K562 (cell line): ENCODE results near the gene FARSA. TPM values are rescaled to one million over a fixed set of nuclear protein-coding genes. Genes with fewer than 3 reads are reported as not detected.

Experiments
- BRD4 ChIP-seq: fragments of 200-600 bp; sonication (generic); IDR thresholded peaks from 2 replicates; pipeline ENCODE4 v1.6.1; 2017; ENCODE audit warnings: inconsistent platforms
- CREB3L1 ChIP-seq: fragments of 450-650 bp; IDR thresholded peaks from 2 replicates; pipeline ENCODE4 v1.6.1; 2014; ENCODE audit warnings: low read depth, mild to moderate bottlenecking, moderate library complexity, borderline replicate concordance
- FOXP4 ChIP-seq: sonication (generic); formaldehyde crosslinking; IDR thresholded peaks from 2 replicates; pipeline ENCODE4 v1.8.0; 2022; ENCODE audit warnings: mild to moderate bottlenecking, missing genetic modification reagents, borderline replicate concordance
- GATA2 ChIP-seq: sonication (generic); formaldehyde crosslinking; IDR thresholded peaks from 2 replicates; pipeline ENCODE4 v1.4.0; 2020; ENCODE audit warnings: mild to moderate bottlenecking, missing genetic modification reagents
- GTF2E2 ChIP-seq: fragments of 200-800 bp; sonication (Bioruptor generic); IDR thresholded peaks from 2 replicates; pipeline ENCODE4 v1.6.1; 2016; ENCODE audit warnings: missing genetic modification characterization, missing compliant biosample characterization
- HMG20B ChIP-seq: fragments of 250-450 bp; sonication (Bioruptor Pico); IDR thresholded peaks from 2 replicates; pipeline ENCODE4 v1.5.0; 2021; ENCODE audit warnings: mild to moderate bottlenecking
- STAT6 ChIP-seq: sonication (generic); formaldehyde crosslinking; IDR thresholded peaks from 2 replicates; pipeline ENCODE4 v1.8.1; 2023; ENCODE audit warnings: mild to moderate bottlenecking, missing genetic modification reagents
- U2AF1 ChIP-seq: fragments of 200-400 bp; formaldehyde crosslinking; optimal IDR thresholded peaks from 2 replicates; pipeline ENCODE3; 2017; ENCODE audit warnings: mild to moderate bottlenecking, low read depth, low read length, moderate library complexity
- ZC3H11A ChIP-seq: IDR thresholded peaks from 2 replicates; pipeline ENCODE4 v1.6.1; 2012; ENCODE audit warnings: low read depth, low read length, improper control_type of control experiment
- ZNF639 ChIP-seq, 2 experiments: fragments of 200-800 bp in 1 of 2; sonication (Bioruptor generic) in 1 of 2; sonication (generic) in 1 of 2; formaldehyde crosslinking in 1 of 2; IDR thresholded peaks in 1 of 2; conservative IDR thresholded peaks in 1 of 2; 2 replicates each; pipeline versions ENCODE4 v1.5.0 to v1.6.1; 2016 to 2020; ENCODE audit warnings: missing compliant biosample characterization in 1 of 2, missing genetic modification characterization in 1 of 2, missing genetic modification reagents in 1 of 2
- polyA plus RNA-seq, 8 experiments: library from polyadenylated mRNA; depleted of rRNA in 4 of 8; stranded (reverse) in 5 of 8; unstranded in 3 of 8; fragments of >200 nt; fragmentation: Nextera tagmentation in 2 of 8; fragmentation: Illumina TruSeq in 1 of 8; extraction: Ambion mirVana in 2 of 8; extraction: Trizol in 1 of 8; gene quantifications; 2 replicates each; pipeline versions ENCODE4 v1.2.1 to v1.2.3, GENCODE V29; 2011 to 2014; ENCODE audit warnings: inconsistent platforms in 1 of 8, missing spikeins in 1 of 8
- total RNA-seq, 7 experiments: library from RNA; depleted of rRNA in 6 of 7; stranded (reverse); fragments of >200 nt in 6 of 7; fragmentation: Illumina TruSeq in 2 of 7; extraction: Trizol in 2 of 7; gene quantifications; 2 replicates each; pipeline versions ENCODE4 v1.2.1 to v1.2.3, GENCODE V29; 2011 to 2021; ENCODE audit warnings: low replicate concordance in 1 of 7
- TF ChIP-seq, protein P1 (sequence below): IDR thresholded peaks from 3 replicates; pipeline ENCODE4 v1.6.1; 2011; ENCODE audit warnings: borderline replicate concordance, mild to moderate bottlenecking, moderate library complexity; ENCODE audit not compliant: insufficient read length; ENCODE audit errors: extremely low read depth
- TF ChIP-seq, protein P2 (sequence below): fragments of 450-650 bp; IDR thresholded peaks from 2 replicates; pipeline ENCODE4 v1.6.1; 2016; ENCODE audit warnings: borderline replicate concordance

The FARSA gene
- total and polyA plus RNA-seq, 9 of the 15 experiments (the other 6 are each of a cell fraction or from before 2014, with no cell fraction given): 25.2 to 237 (median 89.6) TPM

DNA sequence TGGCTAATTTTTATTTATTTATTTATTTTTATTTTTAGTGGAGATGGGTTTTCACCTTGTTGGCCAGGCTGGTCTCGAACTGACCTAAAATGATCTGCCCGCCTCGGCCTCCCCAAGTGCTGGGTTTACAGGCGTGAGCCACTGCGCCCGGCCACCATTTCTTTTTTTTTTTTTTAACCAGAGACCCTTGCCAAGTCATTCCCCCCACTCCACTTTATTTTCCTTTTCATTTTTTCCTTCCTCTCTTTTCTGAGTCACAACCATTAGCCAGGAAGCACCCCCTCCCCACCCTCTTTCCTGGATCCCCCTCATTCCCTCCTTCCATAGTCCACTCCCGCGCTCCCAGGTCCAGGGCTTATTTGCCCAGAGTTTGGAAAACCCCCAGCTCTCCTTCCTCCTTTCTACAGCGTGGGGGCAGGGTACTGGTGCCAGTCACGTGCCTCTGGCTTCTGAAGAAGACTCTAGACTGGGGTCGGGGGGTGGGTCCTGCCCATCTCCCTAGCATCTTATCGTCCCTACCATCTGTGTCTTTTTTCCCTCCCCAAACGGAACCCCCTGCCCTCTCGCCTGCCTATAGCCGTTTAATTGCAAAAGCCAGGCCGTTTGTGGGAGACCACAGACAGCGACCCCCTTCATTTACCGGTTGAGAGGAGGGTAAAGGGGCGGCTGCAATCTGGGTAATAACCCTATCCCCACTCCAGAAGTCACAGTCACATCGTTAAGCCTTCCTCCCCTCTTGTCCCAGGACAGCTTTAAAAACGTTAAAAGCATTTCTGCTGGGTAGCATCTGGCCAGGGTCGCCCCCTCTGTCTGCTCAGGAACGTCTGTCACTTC is 3.8 kb upstream of the FARSA start (continued):
- TF ChIP-seq, protein P1, sequence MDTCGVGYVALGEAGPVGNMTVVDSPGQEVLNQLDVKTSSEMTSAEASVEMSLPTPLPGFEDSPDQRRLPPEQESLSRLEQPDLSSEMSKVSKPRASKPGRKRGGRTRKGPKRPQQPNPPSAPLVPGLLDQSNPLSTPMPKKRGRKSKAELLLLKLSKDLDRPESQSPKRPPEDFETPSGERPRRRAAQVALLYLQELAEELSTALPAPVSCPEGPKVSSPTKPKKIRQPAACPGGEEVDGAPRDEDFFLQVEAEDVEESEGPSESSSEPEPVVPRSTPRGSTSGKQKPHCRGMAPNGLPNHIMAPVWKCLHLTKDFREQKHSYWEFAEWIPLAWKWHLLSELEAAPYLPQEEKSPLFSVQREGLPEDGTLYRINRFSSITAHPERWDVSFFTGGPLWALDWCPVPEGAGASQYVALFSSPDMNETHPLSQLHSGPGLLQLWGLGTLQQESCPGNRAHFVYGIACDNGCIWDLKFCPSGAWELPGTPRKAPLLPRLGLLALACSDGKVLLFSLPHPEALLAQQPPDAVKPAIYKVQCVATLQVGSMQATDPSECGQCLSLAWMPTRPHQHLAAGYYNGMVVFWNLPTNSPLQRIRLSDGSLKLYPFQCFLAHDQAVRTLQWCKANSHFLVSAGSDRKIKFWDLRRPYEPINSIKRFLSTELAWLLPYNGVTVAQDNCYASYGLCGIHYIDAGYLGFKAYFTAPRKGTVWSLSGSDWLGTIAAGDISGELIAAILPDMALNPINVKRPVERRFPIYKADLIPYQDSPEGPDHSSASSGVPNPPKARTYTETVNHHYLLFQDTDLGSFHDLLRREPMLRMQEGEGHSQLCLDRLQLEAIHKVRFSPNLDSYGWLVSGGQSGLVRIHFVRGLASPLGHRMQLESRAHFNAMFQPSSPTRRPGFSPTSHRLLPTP: no peak
- no peak for TF ChIP-seq U2AF1
- TF ChIP-seq, protein P2, sequence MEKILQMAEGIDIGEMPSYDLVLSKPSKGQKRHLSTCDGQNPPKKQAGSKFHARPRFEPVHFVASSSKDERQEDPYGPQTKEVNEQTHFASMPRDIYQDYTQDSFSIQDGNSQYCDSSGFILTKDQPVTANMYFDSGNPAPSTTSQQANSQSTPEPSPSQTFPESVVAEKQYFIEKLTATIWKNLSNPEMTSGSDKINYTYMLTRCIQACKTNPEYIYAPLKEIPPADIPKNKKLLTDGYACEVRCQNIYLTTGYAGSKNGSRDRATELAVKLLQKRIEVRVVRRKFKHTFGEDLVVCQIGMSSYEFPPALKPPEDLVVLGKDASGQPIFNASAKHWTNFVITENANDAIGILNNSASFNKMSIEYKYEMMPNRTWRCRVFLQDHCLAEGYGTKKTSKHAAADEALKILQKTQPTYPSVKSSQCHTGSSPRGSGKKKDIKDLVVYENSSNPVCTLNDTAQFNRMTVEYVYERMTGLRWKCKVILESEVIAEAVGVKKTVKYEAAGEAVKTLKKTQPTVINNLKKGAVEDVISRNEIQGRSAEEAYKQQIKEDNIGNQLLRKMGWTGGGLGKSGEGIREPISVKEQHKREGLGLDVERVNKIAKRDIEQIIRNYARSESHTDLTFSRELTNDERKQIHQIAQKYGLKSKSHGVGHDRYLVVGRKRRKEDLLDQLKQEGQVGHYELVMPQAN: no peak
- no peak for TF ChIP-seq STAT6 (CRISPR knock-in tag)
- TF ChIP-seq BRD4: no peak
- peak in 1 of 2 experiments; percentile 64; a peak in 1 of 4 replicates for TF ChIP-seq ZNF639 (CRISPR knock-in tag; conservative IDR thresholded peaks at IDR 0.05 in 1 of 2, IDR thresholded peaks at IDR 0.05 in 1 of 2)
- no peak for TF ChIP-seq ZC3H11A
- TF ChIP-seq CREB3L1: no peak
- no peak for TF ChIP-seq HMG20B
- TF ChIP-seq GTF2E2: no peak
- TF ChIP-seq GATA2: 0 out of 2 replicates have a peak, but pooled peaks have one; percentile 27
- TF ChIP-seq FOXP4 (CRISPR knock-in tag): peak; percentile 71; the same call in 1 of the 2 replicates
